Measurements from ENCODE around the gene CPNE5.

CPNE5 gene

DNA sequence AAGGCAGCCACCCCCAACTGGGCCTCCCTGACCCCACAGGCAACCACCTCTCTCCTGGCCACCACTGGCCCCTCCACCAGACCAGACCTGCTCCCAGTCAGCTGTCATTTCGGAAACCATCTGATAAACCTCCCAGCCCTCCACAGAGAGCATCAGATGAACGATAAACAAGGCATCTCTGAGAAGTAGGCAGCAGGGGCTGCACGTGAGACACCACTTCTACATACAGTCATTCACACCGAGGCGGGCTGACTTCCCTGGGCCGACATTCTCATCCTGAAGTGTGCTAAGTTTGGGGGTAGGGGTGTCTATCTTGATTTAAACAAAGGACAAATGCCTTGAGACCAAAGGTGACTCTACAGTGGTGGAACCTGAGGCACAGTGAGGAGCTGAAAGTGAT, 13.8 kb downstream of the CPNE5 start:
- Histone ChIP-seq H3K4me3 (replicated peaks; ENCODE audit: insufficient read depth, low read length) (no peak overlapping the region), H3K27ac (replicated peaks) (no peak overlapping the region), H3K27me3 (ENCODE audit: insufficient read depth, poor library complexity, severe bottlenecking) (no peaks in the 10 kb centered on the region)
- TF ChIP-seq SPI1 (IDR thresholded peaks at IDR 0.05; ENCODE audit: borderline replicate concordance, low read depth) (no peak), POLR2AphosphoS5 (IDR thresholded peaks at IDR 0.05; ENCODE audit: low read depth) (no peak)
- TF ChIP-seq, protein P1, sequence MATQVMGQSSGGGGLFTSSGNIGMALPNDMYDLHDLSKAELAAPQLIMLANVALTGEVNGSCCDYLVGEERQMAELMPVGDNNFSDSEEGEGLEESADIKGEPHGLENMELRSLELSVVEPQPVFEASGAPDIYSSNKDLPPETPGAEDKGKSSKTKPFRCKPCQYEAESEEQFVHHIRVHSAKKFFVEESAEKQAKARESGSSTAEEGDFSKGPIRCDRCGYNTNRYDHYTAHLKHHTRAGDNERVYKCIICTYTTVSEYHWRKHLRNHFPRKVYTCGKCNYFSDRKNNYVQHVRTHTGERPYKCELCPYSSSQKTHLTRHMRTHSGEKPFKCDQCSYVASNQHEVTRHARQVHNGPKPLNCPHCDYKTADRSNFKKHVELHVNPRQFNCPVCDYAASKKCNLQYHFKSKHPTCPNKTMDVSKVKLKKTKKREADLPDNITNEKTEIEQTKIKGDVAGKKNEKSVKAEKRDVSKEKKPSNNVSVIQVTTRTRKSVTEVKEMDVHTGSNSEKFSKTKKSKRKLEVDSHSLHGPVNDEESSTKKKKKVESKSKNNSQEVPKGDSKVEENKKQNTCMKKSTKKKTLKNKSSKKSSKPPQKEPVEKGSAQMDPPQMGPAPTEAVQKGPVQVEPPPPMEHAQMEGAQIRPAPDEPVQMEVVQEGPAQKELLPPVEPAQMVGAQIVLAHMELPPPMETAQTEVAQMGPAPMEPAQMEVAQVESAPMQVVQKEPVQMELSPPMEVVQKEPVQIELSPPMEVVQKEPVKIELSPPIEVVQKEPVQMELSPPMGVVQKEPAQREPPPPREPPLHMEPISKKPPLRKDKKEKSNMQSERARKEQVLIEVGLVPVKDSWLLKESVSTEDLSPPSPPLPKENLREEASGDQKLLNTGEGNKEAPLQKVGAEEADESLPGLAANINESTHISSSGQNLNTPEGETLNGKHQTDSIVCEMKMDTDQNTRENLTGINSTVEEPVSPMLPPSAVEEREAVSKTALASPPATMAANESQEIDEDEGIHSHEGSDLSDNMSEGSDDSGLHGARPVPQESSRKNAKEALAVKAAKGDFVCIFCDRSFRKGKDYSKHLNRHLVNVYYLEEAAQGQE (IDR thresholded peaks at IDR 0.05; ENCODE audit: insufficient replicate concordance, low read depth): no peak
- no peak for DNase-seq (ENCODE audit: low read depth in 1 of 2, low spot score in 1 of 2)

DNA sequence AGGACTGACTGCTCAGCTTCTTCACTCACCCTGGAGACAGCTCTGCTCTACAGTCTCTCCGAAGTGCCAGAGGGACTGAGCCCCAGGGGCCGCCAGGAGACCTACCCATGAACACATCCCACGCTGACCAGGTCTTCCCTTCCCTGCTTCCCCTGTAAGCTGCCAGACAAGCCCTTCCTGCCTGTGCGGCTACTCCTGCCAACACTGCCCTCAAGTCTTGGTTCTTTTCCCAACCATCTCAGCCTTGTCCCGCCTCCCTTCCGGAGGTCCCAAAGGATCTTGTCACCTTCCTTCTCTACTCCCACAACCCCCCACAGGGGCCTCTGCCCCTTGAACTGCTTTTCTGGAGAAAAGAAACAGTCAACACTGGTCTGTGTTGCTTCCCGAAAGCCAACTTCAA, 15.0 kb downstream of the CPNE5 start:
- DNase-seq (ENCODE audit: low read depth in 1 of 2, low spot score in 1 of 2): no peak
- Histone ChIP-seq H3K27ac (replicated peaks) (no peak overlapping the region), H3K4me3 (replicated peaks; ENCODE audit: insufficient read depth, low read length) (no peak overlapping the region), H3K27me3 (ENCODE audit: insufficient read depth, poor library complexity, severe bottlenecking) (no peaks in the 10 kb centered on the region)
- TF ChIP-seq, protein P1 (IDR thresholded peaks at IDR 0.05; ENCODE audit: insufficient replicate concordance, low read depth): no peak
- TF ChIP-seq, protein P2, sequence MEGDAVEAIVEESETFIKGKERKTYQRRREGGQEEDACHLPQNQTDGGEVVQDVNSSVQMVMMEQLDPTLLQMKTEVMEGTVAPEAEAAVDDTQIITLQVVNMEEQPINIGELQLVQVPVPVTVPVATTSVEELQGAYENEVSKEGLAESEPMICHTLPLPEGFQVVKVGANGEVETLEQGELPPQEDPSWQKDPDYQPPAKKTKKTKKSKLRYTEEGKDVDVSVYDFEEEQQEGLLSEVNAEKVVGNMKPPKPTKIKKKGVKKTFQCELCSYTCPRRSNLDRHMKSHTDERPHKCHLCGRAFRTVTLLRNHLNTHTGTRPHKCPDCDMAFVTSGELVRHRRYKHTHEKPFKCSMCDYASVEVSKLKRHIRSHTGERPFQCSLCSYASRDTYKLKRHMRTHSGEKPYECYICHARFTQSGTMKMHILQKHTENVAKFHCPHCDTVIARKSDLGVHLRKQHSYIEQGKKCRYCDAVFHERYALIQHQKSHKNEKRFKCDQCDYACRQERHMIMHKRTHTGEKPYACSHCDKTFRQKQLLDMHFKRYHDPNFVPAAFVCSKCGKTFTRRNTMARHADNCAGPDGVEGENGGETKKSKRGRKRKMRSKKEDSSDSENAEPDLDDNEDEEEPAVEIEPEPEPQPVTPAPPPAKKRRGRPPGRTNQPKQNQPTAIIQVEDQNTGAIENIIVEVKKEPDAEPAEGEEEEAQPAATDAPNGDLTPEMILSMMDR (IDR thresholded peaks at IDR 0.05; ENCODE audit: insufficient read depth, low read length): no peak
- TF ChIP-seq POLR2AphosphoS5 (IDR thresholded peaks at IDR 0.05; ENCODE audit: low read depth) (no peak), SPI1 (IDR thresholded peaks at IDR 0.05; ENCODE audit: borderline replicate concordance, low read depth) (no peak), GABPA (IDR thresholded peaks at IDR 0.05; ENCODE audit: low read depth) (no peak)

DNA sequence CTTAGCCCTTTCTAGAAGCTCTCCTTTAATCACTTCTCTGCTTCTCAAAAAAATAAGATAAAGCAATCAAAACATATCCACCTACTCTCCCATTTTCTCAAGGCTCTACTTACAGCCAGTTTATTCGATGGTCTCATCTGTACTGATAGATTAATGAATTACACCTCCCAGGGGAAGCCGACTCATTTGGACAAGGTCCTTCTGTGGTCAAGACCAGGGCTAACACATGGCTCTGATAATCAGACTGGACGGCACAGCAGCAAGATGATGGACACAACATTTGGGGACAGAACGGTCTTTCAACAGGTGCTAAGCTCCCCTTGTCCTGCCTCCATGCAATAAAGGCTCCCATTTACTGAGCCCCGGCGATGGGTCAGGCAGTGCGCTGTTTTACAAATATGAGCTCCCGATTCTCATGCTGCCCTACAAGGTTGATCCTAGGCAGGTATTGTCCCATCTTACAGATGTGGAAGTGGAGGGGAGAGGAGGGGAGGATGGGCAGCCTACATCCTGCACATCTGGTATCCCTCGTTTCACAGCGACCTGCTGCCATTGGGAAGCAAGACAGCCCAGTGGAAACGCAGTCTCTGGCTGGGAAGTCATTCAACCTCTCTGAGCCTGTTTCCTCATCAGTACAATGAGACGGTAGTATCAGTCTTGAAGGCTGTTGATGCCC, 15.7 kb downstream of the CPNE5 start:
- Histone ChIP-seq H3K27me3 (ENCODE audit: insufficient read depth, poor library complexity, severe bottlenecking) (no peaks in the 10 kb centered on the region), H3K27ac (replicated peaks) (no peak overlapping the region), H3K4me3 (replicated peaks; ENCODE audit: insufficient read depth, low read length) (no peak overlapping the region)
- TF ChIP-seq POLR2AphosphoS5 (IDR thresholded peaks at IDR 0.05; ENCODE audit: low read depth) (no peak), SPI1 (IDR thresholded peaks at IDR 0.05; ENCODE audit: borderline replicate concordance, low read depth) (no peak), GABPA (IDR thresholded peaks at IDR 0.05; ENCODE audit: low read depth) (no peak)
- TF ChIP-seq, protein P2 (IDR thresholded peaks at IDR 0.05; ENCODE audit: insufficient read depth, low read length): no peak
- TF ChIP-seq, protein P1 (IDR thresholded peaks at IDR 0.05; ENCODE audit: insufficient replicate concordance, low read depth): no peak
- no peak for DNase-seq (ENCODE audit: low read depth in 1 of 2, low spot score in 1 of 2)
